GM12875 (cell line): Measurements from ENCODE around the gene VPS33A.

Experiments used
- H3K4me3 ChIP-seq: one replicate; pipeline ENCODE4 v1.5.1; 2011; ENCODE audit warnings: low read depth, low read length, control low read depth
- CTCF ChIP-seq: IDR thresholded peaks from 2 replicates; pipeline ENCODE4 v1.5.1; 2011; ENCODE audit warnings: low read depth, mild to moderate bottlenecking, control low read depth, inconsistent platforms, low read length, moderate library complexity, borderline replicate concordance; ENCODE audit not compliant: insufficient read depth

VPS33A gene

GRCh38 chr12:122215771-122216170 is 50.5 kb downstream of the VPS33A start:
- no peak for TF ChIP-seq CTCF
- no peak overlapping the region for H3K4me3 ChIP-seq

- no peak for TF ChIP-seq CTCF
- no peak overlapping the region for H3K4me3 ChIP-seq
Measured at GRCh38 chr12:122208073-122208820, 58.0 kb downstream of the VPS33A start.

- TF ChIP-seq CTCF: no peak
- no peak overlapping the region for H3K4me3 ChIP-seq
Measured at GRCh38 chr12:122207391-122207790, 58.9 kb downstream of the VPS33A start.

GRCh38 chr12:122206976-122207375 is 59.3 kb downstream of the VPS33A start:
- no peak for TF ChIP-seq CTCF
- H3K4me3 ChIP-seq: no peak overlapping the region

- no peak overlapping the region for H3K4me3 ChIP-seq
- TF ChIP-seq CTCF: no peak
Measured at GRCh38 chr12:122206111-122206881, 60.0 kb downstream of the VPS33A start.

GRCh38 chr12:122205053-122205925 is 61.0 kb downstream of the VPS33A start:
- TF ChIP-seq CTCF: no peak
- no peak overlapping the region for H3K4me3 ChIP-seq
